NCI-H1092 (cell line): ENCODE measurements around the gene NUDT4.
"Not testable (repeated sequence)": the region's sequence is repeated elsewhere in the genome, so short reads cannot be mapped to it uniquely, and the experiment has no call there.

Experiments used
- DNase-seq: peaks from one replicate; lab custom pipeline; 2025; lab: John Stamatoyannopoulos, UW

The NUDT4 gene

DNA sequence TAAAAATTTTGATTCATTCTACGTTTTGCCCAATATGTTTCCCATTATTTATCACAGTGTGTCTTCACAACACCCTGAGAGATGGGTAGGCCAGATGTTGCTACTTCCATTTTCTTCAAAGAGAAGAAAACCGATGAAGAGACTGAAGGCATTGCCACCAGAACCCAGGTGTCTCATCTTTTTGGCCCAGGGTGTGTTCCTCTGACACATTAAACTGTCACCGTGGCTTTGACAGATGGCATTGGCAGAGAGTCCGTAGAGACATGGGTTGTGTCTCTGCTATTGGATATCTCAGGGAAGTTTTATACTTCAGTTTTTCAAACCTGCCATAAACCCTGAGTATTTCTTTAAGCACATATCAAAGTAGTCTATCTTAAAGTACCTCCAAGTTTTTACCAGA, 11.3 kb upstream of the NUDT4 start:
- DNase-seq, result no peak

DNA sequence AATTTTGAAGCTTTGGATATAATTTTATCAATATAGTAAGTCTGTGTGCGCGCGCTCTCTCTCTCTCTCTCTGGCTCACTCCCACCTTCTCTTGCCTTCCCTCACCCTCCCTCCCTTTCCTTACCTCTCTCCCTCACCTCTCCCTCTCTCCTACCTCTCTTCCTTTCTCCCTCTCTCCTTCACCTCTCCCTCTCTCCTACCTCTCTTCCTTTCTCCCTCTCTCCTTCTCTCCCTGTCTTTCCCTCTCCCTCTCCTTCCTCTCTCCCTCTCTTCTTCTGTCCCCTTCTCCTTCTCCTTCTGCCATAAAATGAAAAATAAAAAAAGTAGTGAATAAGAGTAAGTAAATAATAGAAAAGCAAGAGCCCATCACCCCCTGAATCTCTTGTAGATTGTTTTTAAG, 9.0 kb upstream of the NUDT4 start:
- no peak for DNase-seq

- no peak for DNase-seq
These were observed 8.2 kb upstream of the NUDT4 start for GRCh38 chr12:93369505-93369904.

DNA sequence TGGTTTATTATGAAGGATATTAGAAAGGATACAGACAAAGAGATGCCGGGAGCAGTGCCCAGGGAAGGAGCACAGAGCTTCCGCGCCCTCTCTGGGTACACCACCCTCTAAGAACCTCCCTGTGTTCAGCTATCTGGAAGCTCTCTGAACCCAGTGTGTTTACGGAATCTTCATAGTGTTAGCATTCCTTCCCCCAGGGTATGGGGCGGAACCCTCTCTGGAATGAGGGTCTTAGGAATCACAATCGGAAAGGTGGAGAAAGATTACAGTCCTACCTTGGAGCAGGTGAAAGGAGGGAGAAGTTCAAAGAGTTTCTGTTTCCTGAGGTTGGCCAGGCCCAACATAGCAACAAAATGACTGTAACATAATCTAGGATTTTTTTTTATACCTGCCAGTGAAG, 6.8 kb upstream of the NUDT4 start:
- DNase-seq, result no peak

GRCh38 chr12:93373961-93374656, 3.6 kb upstream of the NUDT4 start:
- DNase-seq, result no peak

GRCh38 chr12:93375906-93376305, 1.8 kb upstream of the NUDT4 start:
- DNase-seq, result no peak

DNA sequence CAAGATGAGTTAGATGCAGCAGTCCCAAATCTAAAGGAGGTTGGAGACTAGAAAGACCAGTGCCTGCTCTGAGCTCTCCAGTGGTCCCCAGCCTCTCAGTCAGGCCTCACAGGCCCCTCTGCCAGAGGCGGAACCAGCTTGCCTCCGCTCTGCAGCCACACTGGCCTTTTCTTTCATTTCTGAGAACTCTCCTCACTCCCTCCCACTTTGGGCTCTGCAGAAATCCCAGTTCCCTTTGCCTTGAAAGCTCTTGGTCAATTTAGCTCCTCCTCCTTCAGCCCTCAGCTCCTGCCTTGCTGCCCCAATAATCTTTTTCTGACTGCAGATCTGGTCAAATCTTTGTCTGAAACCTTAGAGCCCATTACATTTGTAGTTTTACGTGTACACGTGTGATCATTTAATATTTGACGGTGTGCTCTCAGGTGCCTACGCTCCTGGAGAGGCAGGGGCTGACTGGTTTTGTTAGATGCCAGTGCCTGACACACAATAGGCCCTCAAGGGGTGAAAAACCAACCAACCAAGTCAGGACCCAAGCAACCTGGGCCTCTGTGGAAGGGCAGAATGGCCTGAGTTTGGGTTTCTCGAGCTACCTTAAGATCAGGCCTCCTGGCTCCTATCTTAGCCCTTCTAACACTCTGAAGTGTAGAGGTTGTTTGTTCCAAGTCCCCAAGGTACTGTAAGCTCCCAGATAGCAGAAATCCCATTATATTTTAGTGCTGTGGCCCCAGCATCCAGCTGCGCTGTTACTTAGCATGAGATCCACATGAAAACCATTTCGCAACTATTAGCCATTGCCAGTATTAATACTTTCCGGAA, 1.1 kb upstream of the NUDT4 start:
- no peak for DNase-seq

DNA sequence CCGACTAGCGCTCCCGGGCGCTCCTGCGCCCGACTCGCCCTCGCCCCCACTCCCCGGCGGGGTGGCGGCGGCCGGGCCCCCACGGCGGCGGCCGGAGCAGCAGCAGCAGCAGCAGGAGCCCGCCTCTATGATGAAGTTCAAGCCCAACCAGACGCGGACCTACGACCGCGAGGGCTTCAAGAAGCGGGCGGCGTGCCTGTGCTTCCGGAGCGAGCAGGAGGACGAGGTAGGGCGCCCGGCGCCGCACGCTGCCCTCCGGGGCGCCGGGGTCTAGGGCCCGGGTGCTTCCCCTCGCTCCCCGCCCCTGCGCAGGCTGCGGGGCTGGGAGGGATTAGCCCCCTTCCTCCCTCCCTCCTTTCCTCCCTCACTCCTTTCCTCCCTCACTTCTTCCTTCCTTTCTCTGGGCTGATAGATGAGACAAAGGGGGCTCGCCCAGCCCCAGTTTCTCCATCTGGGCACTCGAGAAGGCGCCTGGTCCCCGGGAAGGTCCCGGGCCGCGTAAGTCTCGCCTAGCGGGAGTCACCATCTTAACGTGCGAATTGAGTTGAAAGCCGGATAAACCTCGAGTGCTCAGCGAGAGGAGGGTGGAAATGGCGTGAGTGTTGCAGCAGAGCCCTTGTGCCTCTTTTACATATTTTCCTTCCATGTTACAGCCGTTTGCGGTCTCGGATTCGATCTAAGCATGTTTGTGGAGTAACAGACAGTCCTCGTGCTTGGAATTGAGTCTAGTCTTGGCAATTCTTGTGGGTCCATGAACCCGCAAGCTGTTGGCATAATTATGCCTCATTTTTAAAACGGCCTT, 672 bp downstream of the NUDT4 start:
- peak; percentile 18 for DNase-seq

DNA sequence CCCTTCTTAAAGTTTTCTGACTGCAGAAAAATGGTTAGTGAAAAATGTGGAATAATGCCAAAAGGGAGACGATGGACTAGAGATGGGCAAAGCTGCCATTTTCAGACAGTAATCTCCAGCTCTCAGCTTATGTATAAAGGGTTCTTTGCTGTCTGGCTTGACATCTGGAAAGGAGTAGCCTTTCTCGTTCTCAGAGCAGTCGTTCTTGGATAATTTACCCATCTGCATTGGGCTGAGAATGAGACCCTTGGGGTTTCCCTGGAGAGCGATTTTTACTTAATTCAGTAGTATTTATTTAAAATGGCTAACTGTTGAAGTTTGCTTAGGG, 1.2 kb downstream of the NUDT4 start:
- no peak for DNase-seq

DNA sequence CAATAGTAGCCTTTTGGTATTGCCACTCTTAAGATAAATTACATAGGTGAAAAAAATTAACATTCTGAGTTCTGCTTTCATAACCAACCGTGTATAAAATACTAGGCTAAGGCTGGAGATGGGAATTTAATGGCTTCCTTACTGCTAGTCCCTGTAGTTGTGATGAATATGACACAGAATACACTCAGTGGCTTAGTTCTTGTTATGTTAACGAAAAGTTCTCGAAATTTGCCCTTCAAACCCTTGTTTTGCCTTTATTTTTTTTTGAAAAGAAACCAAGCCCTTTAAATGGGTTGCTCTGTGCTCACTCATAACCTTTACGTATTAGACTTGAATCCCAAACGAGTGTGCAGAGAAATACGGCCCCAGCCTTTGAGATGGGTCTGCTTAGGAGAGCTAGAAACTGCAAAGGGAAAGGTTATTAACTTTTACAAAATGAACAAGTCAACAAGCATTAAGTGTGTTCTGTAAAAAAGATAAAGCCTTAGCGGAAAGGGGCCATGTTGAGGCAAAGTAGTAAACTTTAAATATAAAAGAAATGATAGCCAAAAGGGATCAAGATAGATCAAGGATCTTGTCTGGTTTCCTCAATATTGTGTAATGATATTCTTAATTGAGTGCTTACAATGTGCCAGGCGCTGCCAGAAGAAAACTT, 1.7 kb downstream of the NUDT4 start:
- DNase-seq, result no peak

DNA sequence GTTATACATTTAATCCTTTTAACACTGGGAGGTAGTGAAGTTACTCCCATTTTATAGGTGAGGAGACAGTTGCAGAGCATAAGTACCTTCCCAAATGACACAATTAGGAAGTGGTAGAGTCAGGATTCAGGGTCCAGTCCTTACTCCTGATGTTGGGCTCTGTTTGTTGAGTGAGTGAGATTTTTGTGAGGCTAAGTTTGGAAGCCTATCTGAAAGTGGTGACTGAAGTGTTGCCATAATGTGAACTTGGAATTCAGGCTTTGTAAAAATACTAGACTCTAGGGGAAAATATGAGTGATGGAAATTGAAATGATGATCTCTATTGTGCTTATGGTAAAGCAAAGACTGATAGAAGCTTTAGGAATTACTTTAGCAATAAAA, 2.2 kb downstream of the NUDT4 start:
- no peak for DNase-seq

- no peak for DNase-seq
These were observed 2.9 kb downstream of the NUDT4 start for GRCh38 chr12:93380480-93381121.

DNA sequence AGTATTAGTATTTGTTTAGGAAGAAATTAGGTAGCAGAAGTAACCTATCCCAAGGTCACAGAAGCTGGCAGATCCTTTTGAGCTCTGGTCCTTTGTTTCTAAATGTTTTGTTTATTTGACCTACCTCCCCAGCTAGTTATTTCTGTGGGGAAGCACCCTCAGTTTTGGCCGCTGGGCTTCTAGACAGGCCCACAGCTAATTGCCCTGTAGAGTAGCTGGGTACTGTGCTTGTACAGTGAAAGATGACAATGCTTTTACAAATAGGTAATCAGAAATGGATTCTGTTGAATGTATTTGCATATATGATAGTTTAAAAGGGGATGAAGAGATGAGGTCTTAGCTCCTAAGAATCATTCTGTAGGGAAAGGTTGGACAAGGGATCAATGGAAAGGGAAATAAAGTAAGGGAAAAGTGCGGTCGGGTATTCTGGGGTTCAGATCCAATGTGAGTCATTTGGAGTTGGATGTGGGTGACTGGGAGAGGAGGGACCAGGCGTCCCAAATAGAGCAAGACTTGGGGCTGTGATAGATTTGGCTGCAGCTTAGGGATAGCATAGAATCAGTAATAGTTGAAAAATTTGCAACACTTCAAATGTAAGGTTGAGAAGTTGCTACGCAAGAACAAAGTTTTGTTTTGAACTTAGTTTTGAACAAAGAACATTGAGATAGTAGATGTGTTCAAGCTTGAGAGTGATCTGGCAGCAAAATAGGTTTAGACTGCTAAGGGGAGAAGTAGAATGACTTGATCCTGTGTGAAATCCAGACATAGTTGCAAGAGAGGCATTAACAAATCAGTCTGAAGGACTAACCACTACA, 3.6 kb downstream of the NUDT4 start:
- no peak for DNase-seq

DNA sequence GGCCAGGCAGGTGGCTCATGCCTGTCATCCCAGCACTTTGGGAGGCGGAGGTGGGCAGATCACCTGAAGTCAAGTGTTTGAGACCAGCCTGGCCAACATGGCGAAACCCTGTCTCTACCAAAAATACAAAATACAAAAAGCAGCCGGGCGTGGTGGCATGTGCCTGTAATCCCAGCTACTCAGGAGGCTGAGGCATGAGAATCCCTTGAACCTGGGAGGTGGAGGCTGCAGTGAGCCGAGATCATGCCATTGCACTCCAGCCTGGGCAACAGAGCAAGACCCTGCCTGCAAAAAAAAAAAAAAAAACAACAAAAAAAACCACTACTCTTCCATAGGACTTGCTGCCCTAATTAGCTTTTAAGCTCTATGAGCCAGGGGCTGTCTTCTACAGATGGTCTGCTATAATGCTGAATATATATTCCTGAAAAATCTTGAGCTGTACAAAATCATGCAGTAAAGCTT, 4.3 kb downstream of the NUDT4 start:
- not testable (repeated sequence) for DNase-seq

DNA sequence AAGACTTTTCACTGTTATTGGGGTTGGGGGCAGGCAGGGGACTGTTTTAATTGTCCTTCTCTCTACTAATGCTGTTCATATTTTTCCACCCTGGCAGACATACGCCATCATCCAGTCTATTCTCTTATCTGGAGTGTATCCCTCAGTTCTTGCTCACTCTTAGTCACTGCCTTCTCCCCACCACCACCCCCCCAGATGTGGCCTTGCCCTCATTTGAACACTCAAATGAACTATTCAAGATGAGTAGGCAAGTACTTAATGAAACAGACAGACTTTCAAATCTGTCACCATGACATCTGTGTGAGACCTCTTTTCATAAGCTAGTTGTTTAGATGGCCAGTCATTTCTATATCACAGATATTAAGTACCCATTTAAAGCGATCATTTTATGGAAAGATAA, 10.1 kb downstream of the NUDT4 start:
- DNase-seq, result no peak

DNA sequence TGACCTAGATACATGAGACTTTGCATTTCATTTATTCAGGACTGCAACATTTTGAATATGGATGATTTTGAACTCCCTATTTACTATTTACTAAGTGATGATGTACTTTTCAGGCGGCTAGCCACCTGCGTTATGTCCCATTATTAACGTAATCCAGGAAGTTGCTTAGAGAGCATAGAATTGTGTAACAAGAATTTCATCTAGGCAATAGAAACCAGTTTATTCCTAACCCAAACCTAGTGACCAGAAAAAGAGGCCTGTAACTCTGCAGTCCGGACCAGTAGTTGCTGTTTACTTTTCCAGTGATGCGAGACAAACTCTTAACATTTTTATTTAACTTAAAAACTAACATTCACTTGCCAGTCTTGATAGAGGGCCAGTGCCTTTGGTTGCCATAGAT, 12.3 kb downstream of the NUDT4 start:
- DNase-seq, result no peak

DNA sequence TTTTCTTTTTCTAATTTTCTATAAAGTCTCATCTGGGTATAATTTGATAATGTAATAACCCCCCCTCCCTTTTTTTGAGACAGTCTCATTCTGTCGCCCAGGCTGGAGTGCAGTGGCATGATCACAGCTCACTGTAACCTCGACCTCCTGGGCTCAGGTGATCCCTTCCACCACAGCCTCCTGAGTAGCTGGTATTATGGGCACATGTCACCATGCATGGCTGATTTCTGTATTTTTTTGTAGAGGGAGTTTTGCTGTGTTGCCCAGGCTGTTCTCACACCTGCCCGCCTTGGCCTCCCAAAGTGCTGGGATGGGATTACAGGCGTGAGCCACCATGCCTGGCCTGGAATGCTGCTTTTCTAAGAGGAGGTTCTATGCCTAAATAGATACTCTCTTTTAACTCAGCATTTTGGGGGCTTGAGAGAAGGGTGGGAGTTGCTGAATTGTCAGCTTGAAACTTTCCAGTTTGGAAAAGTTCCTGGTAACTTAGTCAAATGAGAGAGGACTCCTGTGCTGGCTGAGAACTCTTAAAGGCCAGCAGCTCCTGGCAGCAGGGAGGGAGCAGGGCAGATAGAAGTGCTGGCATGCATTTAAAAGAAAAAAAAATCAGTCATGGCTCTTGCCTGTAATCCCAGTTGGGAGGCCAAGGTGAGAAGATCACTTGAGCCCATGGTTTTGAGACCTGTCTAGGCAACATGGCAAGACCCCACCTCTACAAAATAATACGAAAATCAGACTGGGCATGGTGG, 13.0 kb downstream of the NUDT4 start:
- DNase-seq, result no peak

- no peak for DNase-seq
These were observed 15.7 kb downstream of the NUDT4 start for GRCh38 chr12:93393425-93393824.

DNA sequence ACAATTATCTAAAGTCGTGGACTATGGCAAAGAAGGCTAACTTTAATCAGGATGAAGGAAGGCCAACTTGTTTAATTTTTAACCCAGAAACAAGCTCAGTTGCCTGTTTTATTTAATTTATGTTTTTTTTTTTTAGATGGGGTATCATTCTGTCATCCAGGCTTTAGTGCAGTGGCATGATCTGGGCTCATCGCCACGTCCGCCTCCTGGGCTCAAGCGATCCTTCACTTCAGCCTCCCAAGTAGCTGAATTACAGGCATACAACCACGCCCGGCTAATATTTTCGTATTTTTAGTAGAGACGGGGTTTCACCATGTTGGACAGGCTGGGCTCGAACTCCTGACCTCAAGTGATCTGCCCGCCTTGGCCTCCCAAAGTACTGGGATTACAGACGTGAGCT, 19.7 kb downstream of the NUDT4 start:
- DNase-seq, result no peak

DNA sequence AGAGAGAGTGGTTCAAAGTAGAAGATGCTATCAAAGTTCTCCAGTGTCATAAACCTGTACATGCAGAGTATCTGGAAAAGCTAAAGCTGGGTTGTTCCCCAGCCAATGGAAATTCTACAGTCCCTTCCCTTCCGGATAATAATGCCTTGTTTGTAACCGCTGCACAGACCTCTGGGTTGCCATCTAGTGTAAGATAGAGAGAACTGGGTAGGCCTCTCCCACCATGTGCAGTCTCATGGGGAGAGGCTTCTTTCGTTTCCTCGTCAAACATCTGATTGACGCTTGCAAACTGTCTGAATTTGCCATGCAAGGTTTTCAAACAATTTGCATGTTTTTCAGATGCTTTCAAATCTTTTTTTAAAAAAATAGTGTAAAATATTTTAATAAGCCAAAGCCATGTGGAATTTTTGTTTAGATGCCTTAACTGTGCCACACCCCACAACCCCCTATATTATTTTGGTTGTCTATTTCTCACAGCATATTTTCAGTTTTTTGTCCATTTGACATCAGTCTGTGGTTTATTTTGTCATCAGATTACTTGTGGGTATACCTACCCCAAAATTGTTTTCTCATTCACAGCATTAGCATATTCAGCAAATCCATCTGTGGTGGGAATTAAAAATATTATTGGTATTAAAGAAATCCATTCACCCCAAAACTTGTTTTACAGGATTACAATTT, 21.6 kb downstream of the NUDT4 start:
- not testable (repeated sequence) for DNase-seq
